H1 (cell line): ENCODE data around the gene POU6F2. TPM values are rescaled to one million over a fixed set of nuclear protein-coding genes. Genes with fewer than 3 reads are reported as not detected.

Experiments
- CTCF ChIA-PET: fragments of 300-600 bp; sonication (Branson Sonifier 250); formaldehyde crosslinking; loops from one replicate; lab custom pipeline; 2021; ENCODE audit not compliant: partially characterized antibody; lab: Charles Lee
- POLR2A ChIA-PET: fragments of 300-600 bp; sonication (Branson Sonifier 250); formaldehyde crosslinking; loops from one replicate; lab custom pipeline; 2021; ENCODE audit warnings: inconsistent platforms; ENCODE audit not compliant: partially characterized antibody; lab: Charles Lee
- DNase-seq, 2 experiments: peaks; one replicate each; pipeline versions ENCODE4 v3.0.0 to v3.0.0-alpha.2; 2010 to 2022; ENCODE audit warnings: low spot score in 2 of 2, low read depth in 1 of 2, mixed read lengths in 1 of 2
- FAIRE-seq: peaks from 2 replicates; lab custom pipeline; 2011; peaks lifted over from hg19 to GRCh38; lab: Jason Lieb, UNC
- H2AFZ ChIP-seq: 2 replicates; pipeline ENCODE4 v1.8.1; 2012; ENCODE audit warnings: low read length, inconsistent platforms
- H2AK5ac ChIP-seq: 2 replicates; pipeline ENCODE4 v1.6.1; 2013; ENCODE audit warnings: low read depth, low read length
- H2BK120ac ChIP-seq: replicated peaks from 2 replicates; pipeline ENCODE3; 2013; ENCODE audit warnings: low read depth, low read length, inconsistent platforms
- H2BK12ac ChIP-seq: 2 replicates; pipeline ENCODE4 v1.6.1; 2013; ENCODE audit warnings: low read depth, low read length
- H2BK15ac ChIP-seq: 2 replicates; pipeline ENCODE4 v1.6.1; 2013; ENCODE audit warnings: low read length
- H2BK20ac ChIP-seq: 2 replicates; pipeline ENCODE4 v1.6.1; 2013; ENCODE audit warnings: low read length
- H2BK5ac ChIP-seq: 2 replicates; pipeline ENCODE4 v1.6.1; 2013; ENCODE audit warnings: low read depth, low read length
- H3K14ac ChIP-seq: 2 replicates; pipeline ENCODE4 v1.6.1; 2013; ENCODE audit warnings: inconsistent platforms; ENCODE audit not compliant: insufficient read length
- H3K18ac ChIP-seq: 2 replicates; pipeline ENCODE4 v1.6.1; 2013; ENCODE audit warnings: low read length; ENCODE audit errors: extremely low read depth
- H3K23ac ChIP-seq: 2 replicates; pipeline ENCODE4 v1.6.1; 2013; ENCODE audit warnings: inconsistent platforms; ENCODE audit not compliant: insufficient read length
- H3K23me2 ChIP-seq: 2 replicates; pipeline ENCODE4 v1.6.1; 2013; ENCODE audit warnings: low read depth, low read length
- H3K27ac ChIP-seq: 2 replicates; pipeline ENCODE4 v1.6.1; 2011; ENCODE audit warnings: low read depth, low read length, inconsistent platforms
- H3K27me3 ChIP-seq, 4 experiments: replicated peaks in 1 of 4; 1 replicate in 1 of 4; 2 replicates in 3 of 4; pipeline versions ENCODE4 v1.6.1 to v1.8.1; 2011 to 2013; ENCODE audit warnings: low read length in 3 of 4, mild to moderate bottlenecking in 3 of 4, inconsistent platforms in 2 of 4, mixed read lengths in 2 of 4, moderate library complexity in 1 of 4; ENCODE audit not compliant: control insufficient read depth in 3 of 4, insufficient read depth in 3 of 4; ENCODE audit errors: extremely low read depth in 1 of 4
- H3K36me3 ChIP-seq, 4 experiments: 2 replicates each; pipeline versions ENCODE4 v1.6.1 to v1.8.1; 2011 to 2013; ENCODE audit warnings: mild to moderate bottlenecking in 4 of 4, low read length in 3 of 4, moderate library complexity in 2 of 4, control low read depth in 1 of 4, inconsistent platforms in 1 of 4; ENCODE audit not compliant: insufficient read depth in 4 of 4, control insufficient read depth in 2 of 4
- H3K4ac ChIP-seq: replicated peaks from 2 replicates; pipeline ENCODE3; 2013; ENCODE audit warnings: low read length, low read depth, mixed read lengths, inconsistent platforms; ENCODE audit not compliant: insufficient read length
- H3K4me1 ChIP-seq, 4 experiments: replicated peaks in 1 of 4; 1 replicate in 1 of 4; 2 replicates in 3 of 4; pipeline versions ENCODE4 v1.6.1 to v1.8.1; 2011 to 2013; ENCODE audit warnings: low read length in 3 of 4, inconsistent platforms in 2 of 4, mixed read lengths in 1 of 4; ENCODE audit not compliant: insufficient read depth in 4 of 4, control insufficient read depth in 3 of 4
- H3K4me2 ChIP-seq, 2 experiments: 2 replicates each; pipeline versions ENCODE4 v1.6.1 to v1.8.1; 2011 to 2013; ENCODE audit warnings: low read depth in 2 of 2, low read length in 2 of 2, control low read depth in 1 of 2, inconsistent platforms in 1 of 2, mild to moderate bottlenecking in 1 of 2; ENCODE audit not compliant: insufficient read depth in 1 of 2
- H3K4me3 ChIP-seq, 4 experiments: fragments of 200-600, 300-600 bp in 1 of 4; sonication (generic), shearing (Covaris generic), sonication (Bioruptor Twin) in 1 of 4; 2 replicates each; pipeline versions ENCODE4 v1.5.1 to v1.8.1; 2011 to 2016; ENCODE audit warnings: low read length in 4 of 4, low read depth in 3 of 4, control low read depth in 2 of 4, inconsistent platforms in 2 of 4, mild to moderate bottlenecking in 2 of 4, mixed read lengths in 1 of 4, moderate library complexity in 1 of 4; ENCODE audit not compliant: insufficient read depth in 2 of 4; ENCODE audit errors: extremely low read depth in 1 of 4
- H3K56ac ChIP-seq: replicated peaks from 2 replicates; pipeline ENCODE3; 2013; ENCODE audit warnings: low read depth, mild to moderate bottlenecking, mixed read lengths, low read length, inconsistent platforms; ENCODE audit not compliant: insufficient read length
- H3K79me1 ChIP-seq: 2 replicates; pipeline ENCODE4 v1.6.1; 2013; ENCODE audit warnings: low read depth, low read length, control low read depth
- H3K79me2 ChIP-seq, 2 experiments: 2 replicates each; pipeline versions ENCODE4 v1.6.1 to v1.8.1; 2012 to 2013; ENCODE audit warnings: low read length in 2 of 2, mild to moderate bottlenecking in 2 of 2, inconsistent platforms in 1 of 2; ENCODE audit not compliant: insufficient read depth in 2 of 2, control insufficient read depth in 1 of 2
- H3K9ac ChIP-seq, 4 experiments: replicated peaks in 1 of 4; 1 replicate in 1 of 4; 2 replicates in 3 of 4; pipeline versions ENCODE4 v1.6.1 to v1.8.1; 2011 to 2013; ENCODE audit warnings: low read depth in 3 of 4, low read length in 3 of 4, control low read depth in 2 of 4, mild to moderate bottlenecking in 2 of 4, moderate library complexity in 2 of 4, inconsistent platforms in 1 of 4; ENCODE audit errors: extremely low read depth in 1 of 4
- H3K9me3 ChIP-seq, 2 experiments: 2 replicates each; pipeline versions ENCODE4 v1.6.1 to v1.8.1; 2012 to 2013; ENCODE audit warnings: mild to moderate bottlenecking in 2 of 2, moderate library complexity in 2 of 2, control low read depth in 1 of 2, inconsistent platforms in 1 of 2, low read depth in 1 of 2, low read length in 1 of 2, mixed read lengths in 1 of 2; ENCODE audit not compliant: insufficient read depth in 2 of 2
- H4K20me1 ChIP-seq, 2 experiments: replicated peaks in 1 of 2; 2 replicates each; pipeline versions ENCODE3 to v1.8.1; 2011 to 2013; ENCODE audit warnings: inconsistent platforms in 2 of 2, low read length in 2 of 2, mild to moderate bottlenecking in 1 of 2; ENCODE audit not compliant: insufficient read depth in 2 of 2, control insufficient read depth in 1 of 2
- H4K5ac ChIP-seq: 2 replicates; pipeline ENCODE4 v1.6.1; 2013; ENCODE audit warnings: low read length, low read depth, mixed read lengths, inconsistent platforms; ENCODE audit not compliant: insufficient read length
- H4K8ac ChIP-seq: 2 replicates; pipeline ENCODE4 v1.8.0; 2013; ENCODE audit warnings: mild to moderate bottlenecking, moderate library complexity, low read length, inconsistent platforms; ENCODE audit not compliant: insufficient read depth; ENCODE audit errors: extremely low read depth
- H4K91ac ChIP-seq: replicated peaks from 2 replicates; pipeline ENCODE3; 2013; ENCODE audit warnings: low read length, mixed read lengths, inconsistent platforms; ENCODE audit not compliant: insufficient read length
- E2F6 ChIP-seq: IDR thresholded peaks from 2 replicates; pipeline ENCODE4 v1.6.1; 2012; ENCODE audit warnings: inconsistent platforms
- EGR1 ChIP-seq: IDR thresholded peaks from 2 replicates; pipeline ENCODE4 v1.6.1; 2011; ENCODE audit warnings: low read depth, low read length, borderline replicate concordance
- EP300 ChIP-seq, 2 experiments: IDR thresholded peaks; 1 replicate in 1 of 2; 2 replicates in 1 of 2; pipeline ENCODE4 v1.6.1; 2011 to 2012; ENCODE audit warnings: low read depth in 2 of 2, low read length in 2 of 2, mild to moderate bottlenecking in 2 of 2, borderline replicate concordance in 1 of 2, inconsistent platforms in 1 of 2, moderate library complexity in 1 of 2
- JUND ChIP-seq: IDR thresholded peaks from 2 replicates; pipeline ENCODE4 v1.6.1; 2011; ENCODE audit warnings: mild to moderate bottlenecking, improper control_type of control experiment, low read length
- KDM5A ChIP-seq: fragments of 200-600 bp; IDR thresholded peaks from 2 replicates; pipeline ENCODE4 v1.7.1; 2012; ENCODE audit warnings: mild to moderate bottlenecking, low read length, inconsistent platforms, mixed read lengths
- SP1 ChIP-seq: IDR thresholded peaks from 2 replicates; pipeline ENCODE4 v1.6.1; 2011; ENCODE audit warnings: low read depth, low read length
- SP2 ChIP-seq: IDR thresholded peaks from 2 replicates; pipeline ENCODE4 v1.6.1; 2012; ENCODE audit warnings: mild to moderate bottlenecking, low read length, inconsistent platforms
- SP4 ChIP-seq: IDR thresholded peaks from 2 replicates; pipeline ENCODE4 v1.6.1; 2012; ENCODE audit warnings: low read length, inconsistent platforms
- TAF1 ChIP-seq: IDR thresholded peaks from 2 replicates; pipeline ENCODE4 v1.6.1; 2011; ENCODE audit warnings: mild to moderate bottlenecking, low read depth, low read length
- TBP ChIP-seq: IDR thresholded peaks from 2 replicates; pipeline ENCODE4 v1.6.1; 2011; ENCODE audit warnings: low read depth, low read length, improper control_type of control experiment
- WGBS, 2 experiments: shearing (Covaris generic) in 1 of 2; methylation state at CpG; one replicate each; pipeline versions ENCODE4 v1.1.6 to v1.1.7; 2013 to 2015; ENCODE audit warnings: low lambda C conversion rate in 2 of 2, mixed read lengths in 2 of 2, inconsistent platforms in 1 of 2, low coverage in 1 of 2, missing lambda C conversion rate in 1 of 2; ENCODE audit not compliant: insufficient replicate concordance in 2 of 2, insufficient coverage in 1 of 2, insufficient read length in 1 of 2; ENCODE audit errors: extremely low coverage in 1 of 2, missing lambda C conversion rate in 1 of 2; 5-methylcytosine and 5-hydroxymethylcytosine counted together
- polyA plus RNA-seq, 7 experiments: library from polyadenylated mRNA; depleted of rRNA in 3 of 7; stranded (reverse) in 5 of 7; unstranded in 2 of 7; fragments of >200 nt in 5 of 7; fragments of 200-250 nt in 2 of 7; gene quantifications; 1 replicate in 5 of 7; 2 replicates in 1 of 7; 4 replicates in 1 of 7; pipeline versions ENCODE4 v1.2.1 to v1.2.3, GENCODE V29; 2011 to 2013; ENCODE audit warnings: missing spikeins in 2 of 7, mixed read lengths in 2 of 7
- total RNA-seq: library from RNA; stranded (reverse); fragmentation: NEBNext Ultra II Directional; extraction: Animal tissue kit (Norgen Biotek cat#: 25700); gene quantifications from 2 replicates; pipeline ENCODE4 v1.2.1, GENCODE V29; 2021

The POU6F2 gene
- total and polyA plus RNA-seq, 2 of the 8 experiments (the other 6 are each of a cell fraction or from before 2014, with no cell fraction given): 1.1 to 2.0 TPM

GRCh38 chr7:39137480-39137879 lies 159.8 kb downstream of the POU6F2 start:
- Histone ChIP-seq H3K56ac (no peak overlapping the region), H4K20me1 (no peaks in the 10 kb centered on the region), H3K9me3 (peaks cover 4 to 9% of the 10 kb centered on the region in 2 experiments; a peak in 3 of 4 replicates), H2BK15ac (no peak overlapping the region), H4K8ac (no peak overlapping the region), H3K14ac (no peak overlapping the region), H3K4me1 (no peaks in the 10 kb centered on the region), H3K18ac (no peak overlapping the region), H2AFZ (no peak overlapping the region), H4K5ac (no peak overlapping the region), H3K4me3 (no peak overlapping the region), H3K23ac (no peak overlapping the region), H3K4ac (no peak overlapping the region), H2BK120ac (no peak overlapping the region), H2BK12ac (no peak overlapping the region), H3K4me2 (no peak overlapping the region), H3K36me3 (no peaks in the 10 kb centered on the region), H3K79me1 (no peaks in the 10 kb centered on the region), H2AK5ac (no peak overlapping the region), H2BK5ac (no peak overlapping the region), H3K9ac (no peak overlapping the region), H3K79me2 (no peaks in the 10 kb centered on the region), H3K23me2 (no peaks in the 10 kb centered on the region), H3K27ac (no peak overlapping the region), H2BK20ac (no peak overlapping the region), H4K91ac (no peak overlapping the region), H3K27me3 (no peaks in the 10 kb centered on the region)
- TF ChIP-seq TAF1: no peak
- no peak for TF ChIP-seq KDM5A
- TF ChIP-seq SP2: no peak
- no peak for TF ChIP-seq EGR1
- no peak for TF ChIP-seq JUND
- no peak for TF ChIP-seq SP4
- TF ChIP-seq SP1: no peak
- TF ChIP-seq E2F6: no peak
- no peak for TF ChIP-seq EP300 (IDR thresholded peaks at IDR 0.05; ENCODE audit: borderline replicate concordance in 1 of 2, low read depth in 2 of 2, low read length in 2 of 2)
- no peak for TF ChIP-seq TBP
- ChIA-PET CTCF (interaction anchor here (0.5 kb wide), 1 partner anchor 83 kb away, joined by 3 read pairs; no protein-coding TSS in a partner anchor), POLR2A (no interaction called here)
- WGBS, 2 experiments: 86% methylated on average over 1 of the region's 1 CpG; no CpG with 5 or more reads in 1 of the 2 experiments
- FAIRE-seq (no peak), DNase-seq (no peak)
